GM12892 (cell line): ENCODE results near the gene AS3MT.

Source experiments
- POLR2A ChIP-seq: IDR thresholded peaks from 2 replicates; pipeline ENCODE4 v1.6.1; 2011; ENCODE audit warnings: low read depth, low read length, control low read depth
- POLR2AphosphoS5 ChIP-seq: IDR thresholded peaks from 2 replicates; pipeline ENCODE4 v1.6.1; 2011; ENCODE audit warnings: low read depth, low read length, control low read depth

GRCh38 chr10:102949916-102950315, 80.6 kb downstream of the AS3MT start:
- TF ChIP-seq POLR2AphosphoS5: no peak
- no peak for TF ChIP-seq POLR2A
